PC-9 (cell line): ENCODE results near the gene SNX33.

ENCODE experiments used
- EZH2 ChIP-seq: fragments of 200-600 bp; sonication (generic); IDR thresholded peaks from 2 replicates; pipeline ENCODE4 v1.8.0; 2017; ENCODE audit warnings: antibody characterized with exemption, low read depth
- TF ChIP-seq, protein P1 (sequence below): fragments of 200-600 bp; sonication (generic); conservative IDR thresholded peaks from 2 replicates; pipeline ENCODE4 v1.6.1; 2017; ENCODE audit warnings: mixed run types, antibody characterized with exemption, mild to moderate bottlenecking, moderate library complexity

DNA sequence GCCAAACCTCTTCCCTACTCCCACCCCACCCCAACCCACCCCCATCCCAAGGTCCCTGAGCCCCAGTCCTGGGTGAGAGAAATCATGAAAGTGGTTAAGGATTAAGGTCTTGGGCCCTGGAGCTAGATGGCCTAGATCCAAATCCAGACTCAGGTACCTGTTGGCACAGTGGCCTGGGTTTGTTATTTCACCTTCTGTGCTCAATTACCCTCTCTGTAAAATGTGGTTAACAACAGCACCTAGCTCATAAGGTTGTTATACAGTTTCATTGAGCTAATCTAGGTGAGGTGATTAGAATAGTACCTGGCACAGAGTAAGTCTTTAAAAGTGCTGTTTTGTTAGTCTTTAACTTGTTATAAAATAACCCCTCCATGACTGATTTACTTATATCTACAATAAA, 15.8 kb upstream of the SNX33 start:
- TF ChIP-seq, protein P1, sequence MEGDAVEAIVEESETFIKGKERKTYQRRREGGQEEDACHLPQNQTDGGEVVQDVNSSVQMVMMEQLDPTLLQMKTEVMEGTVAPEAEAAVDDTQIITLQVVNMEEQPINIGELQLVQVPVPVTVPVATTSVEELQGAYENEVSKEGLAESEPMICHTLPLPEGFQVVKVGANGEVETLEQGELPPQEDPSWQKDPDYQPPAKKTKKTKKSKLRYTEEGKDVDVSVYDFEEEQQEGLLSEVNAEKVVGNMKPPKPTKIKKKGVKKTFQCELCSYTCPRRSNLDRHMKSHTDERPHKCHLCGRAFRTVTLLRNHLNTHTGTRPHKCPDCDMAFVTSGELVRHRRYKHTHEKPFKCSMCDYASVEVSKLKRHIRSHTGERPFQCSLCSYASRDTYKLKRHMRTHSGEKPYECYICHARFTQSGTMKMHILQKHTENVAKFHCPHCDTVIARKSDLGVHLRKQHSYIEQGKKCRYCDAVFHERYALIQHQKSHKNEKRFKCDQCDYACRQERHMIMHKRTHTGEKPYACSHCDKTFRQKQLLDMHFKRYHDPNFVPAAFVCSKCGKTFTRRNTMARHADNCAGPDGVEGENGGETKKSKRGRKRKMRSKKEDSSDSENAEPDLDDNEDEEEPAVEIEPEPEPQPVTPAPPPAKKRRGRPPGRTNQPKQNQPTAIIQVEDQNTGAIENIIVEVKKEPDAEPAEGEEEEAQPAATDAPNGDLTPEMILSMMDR = no peak
- TF ChIP-seq EZH2 = no peak
